LoVo (cell line): ENCODE results near the gene GRM7.

Source experiments
- DNase-seq: peaks from one replicate; pipeline ENCODE4 v3.0.0-alpha.2; 2016; ENCODE audit warnings: low spot score

GRM7 gene

GRCh38 chr3:7728566-7729519 is 867.9 kb downstream of the GRM7 start:
- DNase-seq: no peak

GRCh38 chr3:7733933-7734332 is 873.0 kb downstream of the GRM7 start:
- no peak for DNase-seq

GRCh38 chr3:7734456-7734855 is 873.5 kb downstream of the GRM7 start:
- no peak for DNase-seq

GRCh38 chr3:7737263-7737662 is 876.3 kb downstream of the GRM7 start:
- no peak for DNase-seq

- DNase-seq: no peak
Observed at GRCh38 chr3:7739754-7740153, 878.8 kb downstream of the GRM7 start.

GRCh38 chr3:7740458-7740857 is 879.5 kb downstream of the GRM7 start:
- no peak for DNase-seq

GRCh38 chr3:7744850-7745249 is 883.9 kb downstream of the GRM7 start:
- no peak for DNase-seq

- no peak for DNase-seq
Observed at GRCh38 chr3:7745711-7746110, 884.8 kb downstream of the GRM7 start.

- no peak for DNase-seq
Observed at GRCh38 chr3:7749931-7750695, 889.2 kb downstream of the GRM7 start.

- no peak for DNase-seq
Observed at GRCh38 chr3:7752005-7752404, 891.1 kb downstream of the GRM7 start.

- no peak for DNase-seq
Observed at GRCh38 chr3:7754653-7755441, 893.9 kb downstream of the GRM7 start.

GRCh38 chr3:7759630-7760029 is 898.7 kb downstream of the GRM7 start:
- no peak for DNase-seq

GRCh38 chr3:7760718-7761117 is 899.8 kb downstream of the GRM7 start:
- no peak for DNase-seq

GRCh38 chr3:7764115-7764514 is 903.2 kb downstream of the GRM7 start:
- DNase-seq: no peak

GRCh38 chr3:7766530-7766929 is 905.6 kb downstream of the GRM7 start:
- DNase-seq: no peak

GRCh38 chr3:7779331-7779730 is 918.4 kb downstream of the GRM7 start:
- DNase-seq: no peak

GRCh38 chr3:7781395-7781794 is 920.5 kb downstream of the GRM7 start:
- no peak for DNase-seq

- no peak for DNase-seq
Observed at GRCh38 chr3:7787871-7788828, 927.2 kb downstream of the GRM7 start.

- DNase-seq: no peak
Observed at GRCh38 chr3:7788881-7789280, 928.0 kb downstream of the GRM7 start.

GRCh38 chr3:7789324-7789723 is 928.4 kb downstream of the GRM7 start:
- no peak for DNase-seq

- DNase-seq: no peak
Observed at GRCh38 chr3:7790141-7790540, 929.2 kb downstream of the GRM7 start.
